OCI-LY3 (cell line): ENCODE results near the gene EMILIN3.

Experiments used
- EZH2phosphoT487 ChIP-seq: fragments of 200-600 bp; shearing (Covaris generic); IDR thresholded peaks from 2 replicates; pipeline ENCODE4 v1.6.1; 2018; ENCODE audit warnings: antibody characterized with exemption, mixed run types, low read depth
- TF ChIP-seq, protein P1 (sequence below): fragments of 200-600, 300-600 bp; sonication (generic); IDR thresholded peaks from 2 replicates; pipeline ENCODE4 v1.5.1; 2014; ENCODE audit warnings: antibody characterized with exemption, low read length, low read depth

DNA sequence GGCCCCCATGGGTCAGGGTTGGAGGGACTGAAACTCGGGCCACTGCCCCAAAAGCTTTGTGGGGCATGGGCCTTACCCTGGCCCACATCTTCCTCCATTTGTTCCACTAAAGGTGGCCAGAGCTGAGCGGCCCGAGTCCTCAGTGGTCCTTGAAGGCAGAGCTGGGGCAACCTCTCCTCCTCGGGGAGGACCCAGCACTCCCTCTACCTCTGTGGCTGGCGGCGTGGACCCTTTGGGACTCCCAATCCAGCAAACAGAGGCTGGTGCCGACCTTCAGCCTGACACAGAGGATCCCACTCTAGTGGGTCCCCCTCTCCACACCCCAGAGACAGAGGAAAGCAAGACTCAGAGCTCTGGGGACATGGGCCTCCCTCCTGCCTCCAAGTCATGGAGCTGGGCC lies 16.7 kb downstream of the EMILIN3 start:
- TF ChIP-seq, protein P1, sequence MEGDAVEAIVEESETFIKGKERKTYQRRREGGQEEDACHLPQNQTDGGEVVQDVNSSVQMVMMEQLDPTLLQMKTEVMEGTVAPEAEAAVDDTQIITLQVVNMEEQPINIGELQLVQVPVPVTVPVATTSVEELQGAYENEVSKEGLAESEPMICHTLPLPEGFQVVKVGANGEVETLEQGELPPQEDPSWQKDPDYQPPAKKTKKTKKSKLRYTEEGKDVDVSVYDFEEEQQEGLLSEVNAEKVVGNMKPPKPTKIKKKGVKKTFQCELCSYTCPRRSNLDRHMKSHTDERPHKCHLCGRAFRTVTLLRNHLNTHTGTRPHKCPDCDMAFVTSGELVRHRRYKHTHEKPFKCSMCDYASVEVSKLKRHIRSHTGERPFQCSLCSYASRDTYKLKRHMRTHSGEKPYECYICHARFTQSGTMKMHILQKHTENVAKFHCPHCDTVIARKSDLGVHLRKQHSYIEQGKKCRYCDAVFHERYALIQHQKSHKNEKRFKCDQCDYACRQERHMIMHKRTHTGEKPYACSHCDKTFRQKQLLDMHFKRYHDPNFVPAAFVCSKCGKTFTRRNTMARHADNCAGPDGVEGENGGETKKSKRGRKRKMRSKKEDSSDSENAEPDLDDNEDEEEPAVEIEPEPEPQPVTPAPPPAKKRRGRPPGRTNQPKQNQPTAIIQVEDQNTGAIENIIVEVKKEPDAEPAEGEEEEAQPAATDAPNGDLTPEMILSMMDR, result no peak
- no peak for TF ChIP-seq EZH2phosphoT487
